Activated T-cell treated with anti-CD3 and anti-CD28 coated beads for 48 hours (primary cell): Measurements from ENCODE around the gene KEAP1.

Experiments used
- DNase-seq: peaks from one replicate; pipeline ENCODE4 v3.0.0-alpha.2; 2020; ENCODE audit warnings: low read depth

KEAP1 gene

GRCh38 chr19:10523135-10523636 is 20.0 kb upstream of the KEAP1 start:
- no peak for DNase-seq

GRCh38 chr19:10521461-10522171 is 18.5 kb upstream of the KEAP1 start:
- DNase-seq, result no peak

GRCh38 chr19:10520652-10521318 is 17.6 kb upstream of the KEAP1 start:
- no peak for DNase-seq

- DNase-seq, result no peak
Measured at GRCh38 chr19:10519421-10519820, 16.3 kb upstream of the KEAP1 start.

- no peak for DNase-seq
Measured at GRCh38 chr19:10518444-10519361, 15.5 kb upstream of the KEAP1 start.

GRCh38 chr19:10517760-10518443 is 14.7 kb upstream of the KEAP1 start:
- DNase-seq, result no peak

- DNase-seq, result no peak
Measured at GRCh38 chr19:10517361-10517759, 14.2 kb upstream of the KEAP1 start, which contains the start of gene S1PR5. S1PR5 (minus strand) TSS chr19:10517447; CDS start chr19:10515011, 2,436 bp downstream.

- no peak for DNase-seq
Measured at GRCh38 chr19:10516671-10517286, 13.6 kb upstream of the KEAP1 start.

GRCh38 chr19:10516064-10516385 is 12.9 kb upstream of the KEAP1 start:
- no peak for DNase-seq

GRCh38 chr19:10514211-10515145 is 11.3 kb upstream of the KEAP1 start:
- DNase-seq, result peak; percentile 54

- no peak for DNase-seq
Measured at GRCh38 chr19:10513223-10513622, 10.1 kb upstream of the KEAP1 start.

GRCh38 chr19:10510301-10510802 is 7.2 kb upstream of the KEAP1 start:
- peak; percentile 49 for DNase-seq

- peak; percentile 35 for DNase-seq
Measured at GRCh38 chr19:10508707-10509106, 5.6 kb upstream of the KEAP1 start.

GRCh38 chr19:10508036-10508435 is 4.9 kb upstream of the KEAP1 start:
- no peak for DNase-seq

- peak; percentile 78 for DNase-seq
Measured at GRCh38 chr19:10505583-10506229, 2.5 kb upstream of the KEAP1 start.

GRCh38 chr19:10502524-10503001 is 593 bp downstream of the KEAP1 start:
- peak; percentile 92 for DNase-seq

- DNase-seq, result peak; percentile 35
Measured at GRCh38 chr19:10501971-10502523, 1.1 kb downstream of the KEAP1 start.

GRCh38 chr19:10500247-10500592 is 2.9 kb downstream of the KEAP1 start:
- no peak for DNase-seq

GRCh38 chr19:10499550-10500246 is 3.5 kb downstream of the KEAP1 start:
- no peak for DNase-seq
